Measurements from ENCODE around the gene TP63. TPM values are rescaled to one million over a fixed set of nuclear protein-coding genes. Genes with fewer than 3 reads are reported as not detected.

Gene TP63
- polyA plus RNA-seq, 6 donors from 2014 or later = 0.10 to 0.71 (median 0.21) TPM; not detected in 3

DNA sequence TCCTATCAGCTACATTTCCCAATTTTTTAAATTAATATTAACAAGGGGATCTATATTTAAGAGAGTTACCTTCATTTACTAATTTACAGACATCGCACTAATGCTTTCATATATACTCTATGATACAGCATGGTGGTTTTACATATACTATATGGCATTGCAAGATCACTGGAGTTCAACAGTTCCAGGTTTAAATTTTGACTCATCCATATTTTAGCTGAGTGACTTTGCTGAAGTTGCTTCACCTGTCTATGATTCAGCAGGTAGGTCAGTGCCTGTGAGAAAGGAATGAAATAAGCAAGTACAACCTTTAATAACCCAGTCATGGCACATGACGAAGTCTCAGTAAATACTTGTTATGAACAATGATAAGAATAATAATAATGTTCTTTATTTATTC is 278.4 kb downstream of the TP63 start:
- DNase-seq = no peak
- Mint-ChIP-seq H3K27me3 (peaks cover 0 to 6% (median 0%) of the 10 kb centered on the region in 3 donors), H3K4me1 (no peaks in the 10 kb centered on the region), H3K27ac (no peak overlapping the region), H3K4me3 (no peak overlapping the region), H3K9me3 (peaks cover 0 to 9% (median 0%) of the 10 kb centered on the region in 7 donors), H3K36me3 (peaks cover 0 to 4% of the 10 kb centered on the region in 2 donors)
- no peak for ATAC-seq (ENCODE audit: low read depth in 2 of 2)

DNA sequence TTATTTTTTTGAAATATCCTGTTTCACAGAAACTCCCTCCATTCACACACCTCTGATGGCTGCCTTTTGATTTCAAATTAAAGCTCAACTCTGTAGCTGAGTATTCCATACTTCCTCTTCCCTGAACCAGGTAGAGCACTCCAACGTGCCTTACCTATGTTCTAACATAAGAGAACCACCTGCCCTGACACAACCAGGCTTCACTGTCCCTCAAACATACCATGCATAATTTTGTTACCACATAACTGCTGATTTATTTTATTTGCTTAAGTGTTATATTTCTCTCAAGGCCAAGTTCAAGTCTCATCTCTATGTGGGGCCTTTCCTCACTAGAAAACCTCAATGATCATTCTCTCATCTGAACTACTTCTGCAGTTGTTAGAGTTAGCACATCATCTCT is 279.8 kb downstream of the TP63 start:
- Mint-ChIP-seq H3K9me3 (peaks cover 0 to 9% (median 0%) of the 10 kb centered on the region in 7 donors), H3K27ac (no peak overlapping the region), H3K4me1 (no peaks in the 10 kb centered on the region), H3K36me3 (peaks cover 0 to 4% of the 10 kb centered on the region in 2 donors), H3K4me3 (no peak overlapping the region), H3K27me3 (peaks cover 0 to 10% (median 0%) of the 10 kb centered on the region in 3 donors)
- no peak for DNase-seq
- no peak for ATAC-seq (ENCODE audit: low read depth in 2 of 2)

DNA sequence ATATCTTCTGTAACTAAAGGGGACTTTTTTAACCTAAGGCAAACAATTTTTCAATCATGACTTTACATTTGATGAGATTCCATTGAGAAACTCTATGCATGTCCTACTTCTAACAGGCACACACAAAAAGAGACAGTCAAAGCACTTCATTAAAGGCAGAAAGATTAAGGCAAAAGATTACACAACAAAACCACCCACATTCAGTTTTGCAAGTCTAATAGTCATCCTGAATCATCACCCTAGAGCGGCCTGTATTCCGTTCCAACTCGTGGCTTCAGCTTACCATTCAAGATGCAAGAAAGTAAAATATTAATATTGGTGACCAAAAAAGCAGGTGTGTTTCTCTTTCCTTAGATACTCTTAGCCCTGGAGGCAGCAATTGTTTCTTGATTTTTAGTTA is 283.6 kb downstream of the TP63 start:
- Mint-ChIP-seq H3K27me3 (peaks cover 0 to 10% (median 0%) of the 10 kb centered on the region in 3 donors), H3K36me3 (no peaks in the 10 kb centered on the region), H3K9me3 (no peaks in the 10 kb centered on the region), H3K4me3 (no peak overlapping the region), H3K27ac (no peak overlapping the region), H3K4me1 (no peaks in the 10 kb centered on the region)
- ATAC-seq (ENCODE audit: low read depth in 2 of 2) (no peak), DNase-seq (no peak)

DNA sequence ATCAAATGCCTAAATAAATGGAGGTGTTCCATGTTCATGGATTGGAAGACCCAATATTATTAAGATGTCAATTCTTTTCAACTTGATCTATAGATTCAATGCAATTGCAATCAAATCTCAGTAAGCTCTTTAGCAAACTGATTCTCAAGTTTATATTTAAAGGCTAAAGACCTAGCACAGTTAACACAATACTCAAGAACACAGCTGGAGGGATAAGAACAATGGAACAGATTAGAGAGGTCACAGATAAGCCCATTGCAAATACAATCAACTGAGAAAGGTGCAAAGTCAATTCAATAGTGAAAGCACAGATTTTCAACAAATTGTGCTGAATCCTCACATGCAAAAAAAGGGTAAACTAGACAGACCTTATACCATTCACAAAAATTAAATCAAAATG is 290.6 kb downstream of the TP63 start:
- DNase-seq (no peak), ATAC-seq (ENCODE audit: low read depth in 2 of 2) (no peak)
- Mint-ChIP-seq H3K27me3 (no peaks in the 10 kb centered on the region), H3K27ac (no peak overlapping the region), H3K4me3 (no peak overlapping the region), H3K4me1 (no peaks in the 10 kb centered on the region), H3K36me3 (no peaks in the 10 kb centered on the region), H3K9me3 (peaks cover 0 to 8% (median 0%) of the 10 kb centered on the region in 7 donors)

DNA sequence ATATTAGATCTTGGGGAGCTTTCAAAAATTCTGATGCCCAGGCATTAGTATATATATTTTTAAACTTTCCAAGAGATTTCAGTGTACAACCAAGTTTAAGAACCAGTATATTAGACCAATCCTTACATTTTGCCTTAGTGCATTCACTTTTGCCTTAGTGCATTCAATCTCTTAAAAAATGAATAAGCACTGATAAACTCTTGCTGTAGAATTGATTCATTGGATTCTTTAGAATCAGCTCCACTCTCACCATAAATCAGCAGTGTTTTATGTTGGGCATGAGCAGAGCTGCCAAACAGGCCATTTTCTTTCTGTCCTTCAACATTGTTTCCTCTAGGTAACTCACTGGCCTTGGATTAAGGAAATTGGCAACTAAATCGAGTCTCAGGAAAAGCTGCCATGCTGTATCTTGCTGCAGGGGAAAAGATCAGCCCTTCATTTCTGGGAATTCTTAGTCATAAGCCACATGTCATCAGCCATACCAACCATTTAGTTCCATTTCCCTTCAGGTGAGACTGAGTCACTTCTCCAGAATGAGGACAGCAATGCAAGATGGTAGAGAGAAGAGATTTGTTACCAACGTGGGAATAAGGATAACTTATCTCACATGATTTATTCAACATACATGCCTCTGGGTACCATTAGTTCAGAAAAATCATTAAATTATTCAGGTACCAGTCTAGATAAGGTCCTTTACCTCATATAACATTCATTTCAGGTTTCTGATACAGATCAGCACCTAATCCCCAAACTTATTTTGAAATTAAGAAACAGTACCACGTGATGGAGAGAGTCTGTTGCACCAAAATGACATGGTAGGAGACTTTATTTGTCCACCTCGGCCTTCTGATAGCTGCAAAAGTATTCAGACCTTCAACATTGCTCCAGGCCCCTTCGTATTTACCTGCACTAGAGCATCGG is 297.0 kb downstream of the TP63 start:
- peaks cover 0 to 2% (median 0%) of the 10 kb centered on the region in 7 donors for H3K9me3 Mint-ChIP-seq
- no peak overlapping the region for H3K27ac Mint-ChIP-seq
- DNase-seq (no peak), ATAC-seq (ENCODE audit: low read depth in 2 of 2) (no peak)
- H3K4me3 Mint-ChIP-seq = no peak overlapping the region
- no peaks in the 10 kb centered on the region for H3K27me3 Mint-ChIP-seq
- H3K4me1 Mint-ChIP-seq = no peaks in the 10 kb centered on the region
- H3K36me3 Mint-ChIP-seq = no peaks in the 10 kb centered on the region

DNA sequence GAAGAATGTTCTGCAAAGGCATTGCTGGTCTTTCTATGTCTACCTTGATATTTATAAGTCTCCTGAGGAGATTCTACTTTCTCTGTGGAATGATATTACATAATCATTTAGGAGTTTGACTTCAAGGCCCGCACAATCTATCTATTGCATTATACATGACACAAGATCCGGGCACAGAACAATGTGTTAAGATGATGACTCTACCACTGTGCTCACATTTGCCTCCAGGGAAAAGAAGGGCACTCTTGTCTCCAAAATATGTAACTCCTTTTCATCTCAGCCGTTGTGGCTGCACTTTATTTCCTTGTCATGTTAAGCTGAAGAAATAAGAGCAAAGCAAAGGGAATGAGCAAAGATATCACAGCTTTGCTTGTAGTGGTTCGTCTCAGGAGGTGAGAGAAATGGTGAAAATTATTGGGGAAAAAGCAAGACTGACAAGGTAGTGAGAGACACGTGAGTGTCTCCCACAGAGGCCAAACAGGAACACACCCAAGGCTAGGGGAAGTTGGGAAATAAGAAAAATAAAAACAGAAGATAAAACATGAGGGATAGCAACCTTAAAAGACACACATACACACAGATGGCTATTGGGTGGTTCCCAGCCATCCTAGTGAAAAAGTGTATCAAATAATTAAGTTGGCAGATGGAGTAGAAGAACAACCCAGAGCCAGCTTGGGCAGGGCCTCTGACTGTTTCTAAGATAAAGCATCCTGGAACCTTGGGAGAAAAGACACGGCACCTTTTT is 305.2 kb downstream of the TP63 start:
- DNase-seq = no peak
- H3K36me3 Mint-ChIP-seq = no peaks in the 10 kb centered on the region
- no peaks in the 10 kb centered on the region for H3K4me1 Mint-ChIP-seq
- no peak overlapping the region for H3K4me3 Mint-ChIP-seq
- no peaks in the 10 kb centered on the region for H3K27me3 Mint-ChIP-seq
- H3K9me3 Mint-ChIP-seq = peaks cover 0 to 5% (median 0%) of the 10 kb centered on the region in 7 donors
- no peak overlapping the region for H3K27ac Mint-ChIP-seq
- ATAC-seq (ENCODE audit: low read depth in 2 of 2) = no peak

DNA sequence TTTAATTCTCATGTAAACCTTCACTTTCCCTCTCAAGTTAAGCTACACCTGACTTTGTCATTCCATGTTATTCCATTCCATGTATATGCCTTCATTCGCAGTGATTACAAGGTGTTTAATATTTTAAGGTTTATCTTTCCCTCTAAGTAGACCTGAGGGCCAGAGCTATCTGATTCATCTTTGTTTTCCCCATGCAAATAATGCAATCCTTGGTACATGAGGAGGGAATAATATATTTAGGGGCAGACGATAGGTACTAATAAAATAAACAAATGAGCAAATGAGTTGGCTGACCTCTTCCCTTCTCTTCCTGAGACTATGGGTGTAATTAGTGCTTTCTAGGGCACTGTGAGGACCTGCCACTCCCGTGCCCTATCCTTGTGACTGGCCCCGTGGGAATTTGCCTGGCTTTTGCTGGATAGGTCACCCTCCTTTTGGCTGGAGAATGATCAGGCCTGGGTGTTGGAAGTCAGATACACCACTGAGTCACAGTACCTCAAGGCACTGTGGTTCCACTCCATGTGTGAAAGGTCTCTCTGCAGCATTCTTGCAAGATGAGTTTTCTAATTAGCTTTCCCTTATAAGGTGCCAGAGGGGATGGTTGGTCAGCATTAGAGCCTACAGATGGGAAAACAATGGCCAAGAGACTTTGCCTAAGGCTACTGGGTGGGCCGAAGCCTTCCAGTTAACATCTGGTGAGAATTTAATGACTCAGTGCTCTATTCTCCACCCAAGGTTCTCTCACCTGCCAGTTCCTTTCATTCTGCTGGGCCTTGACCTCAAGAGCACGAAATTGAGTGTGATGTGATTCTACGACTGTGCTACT is 306.3 kb downstream of the TP63 start:
- H3K9me3 Mint-ChIP-seq = peaks cover 0 to 5% (median 0%) of the 10 kb centered on the region in 7 donors
- no peaks in the 10 kb centered on the region for H3K4me1 Mint-ChIP-seq
- H3K4me3 Mint-ChIP-seq = no peak overlapping the region
- no peak for ATAC-seq (ENCODE audit: low read depth in 2 of 2)
- no peaks in the 10 kb centered on the region for H3K27me3 Mint-ChIP-seq
- H3K27ac Mint-ChIP-seq = peak overlapping the region in 1 of 6 donors; percentile 7
- H3K36me3 Mint-ChIP-seq = no peaks in the 10 kb centered on the region
- DNase-seq = no peak

DNA sequence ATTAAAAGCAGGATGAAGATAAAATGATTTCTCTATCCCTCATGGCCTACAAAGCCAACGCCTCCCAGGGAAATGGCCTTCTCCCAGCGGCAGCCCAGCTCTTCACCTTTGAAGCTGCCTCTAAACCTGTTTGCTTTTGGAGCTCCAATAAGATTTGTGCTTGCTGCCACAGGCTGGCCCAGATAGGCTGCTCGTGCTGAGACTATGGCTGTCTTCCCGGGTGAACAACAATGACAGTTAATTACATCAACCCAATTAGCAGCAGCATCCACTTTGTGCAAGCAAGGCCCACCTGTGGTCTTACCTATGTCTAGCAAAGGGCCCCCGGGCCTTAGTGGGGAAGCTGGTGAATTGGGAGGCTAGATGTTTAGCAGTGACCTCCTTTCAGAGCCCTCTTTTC is 309.9 kb downstream of the TP63 start:
- ATAC-seq (ENCODE audit: low read depth in 2 of 2) (no peak), DNase-seq (no peak)
- peaks cover 0 to 2% (median 0%) of the 10 kb centered on the region in 7 donors for H3K9me3 Mint-ChIP-seq
- H3K36me3 Mint-ChIP-seq = no peaks in the 10 kb centered on the region
- H3K27ac Mint-ChIP-seq = peak overlapping the region in 1 of 6 donors; percentile 21
- H3K4me3 Mint-ChIP-seq = no peak overlapping the region
- H3K27me3 Mint-ChIP-seq = no peaks in the 10 kb centered on the region
- no peaks in the 10 kb centered on the region for H3K4me1 Mint-ChIP-seq

DNA sequence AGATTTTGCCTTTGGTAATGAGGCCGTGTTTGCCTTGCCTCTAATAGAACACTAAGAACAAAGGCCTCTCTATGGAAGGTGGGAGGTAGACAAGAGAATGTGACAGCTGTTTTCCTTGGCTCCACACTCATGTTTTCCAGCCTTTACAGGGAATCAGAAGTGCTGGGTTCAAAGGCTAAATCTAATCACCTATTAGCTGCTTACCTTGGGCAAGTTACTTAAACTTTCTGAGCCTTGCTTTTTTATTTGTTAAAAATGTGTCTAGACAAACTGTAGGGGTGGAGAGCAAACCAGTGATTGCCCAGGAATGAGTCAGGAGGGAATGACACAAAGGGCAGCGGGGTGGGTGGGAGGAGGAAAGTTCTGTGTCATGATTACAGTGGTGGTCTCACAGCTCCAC is 310.5 kb downstream of the TP63 start:
- Mint-ChIP-seq H3K4me1 (no peaks in the 10 kb centered on the region), H3K4me3 (no peak overlapping the region), H3K9me3 (peaks cover 0 to 2% (median 0%) of the 10 kb centered on the region in 7 donors), H3K27me3 (peaks cover 0 to 5% (median 0%) of the 10 kb centered on the region in 3 donors), H3K27ac (no peak overlapping the region), H3K36me3 (no peaks in the 10 kb centered on the region)
- ATAC-seq (ENCODE audit: low read depth in 2 of 2) (no peak), DNase-seq (no peak)

DNA sequence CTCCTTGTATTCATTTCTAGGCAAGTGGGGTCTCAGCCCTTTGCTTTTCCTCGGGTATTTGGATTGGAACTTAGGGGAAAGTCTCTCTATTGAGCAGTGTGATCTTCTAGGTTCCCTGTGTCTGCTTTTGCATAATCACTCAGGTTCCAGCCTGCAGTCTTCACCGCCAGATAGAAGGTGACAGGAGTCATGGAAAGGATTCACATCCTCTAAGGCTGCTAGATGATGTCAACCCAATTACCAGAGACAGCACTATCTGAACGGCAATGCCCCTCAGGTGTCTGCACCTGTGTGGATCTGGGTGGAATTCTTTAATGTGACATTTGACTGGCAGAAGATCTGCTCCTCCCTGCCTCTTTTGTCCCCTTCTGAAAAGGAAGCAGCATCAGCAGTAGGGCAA is 311.8 kb downstream of the TP63 start:
- ATAC-seq (ENCODE audit: low read depth in 2 of 2) (no peak), DNase-seq (no peak)
- Mint-ChIP-seq H3K27ac (no peak overlapping the region), H3K4me3 (no peak overlapping the region), H3K36me3 (no peaks in the 10 kb centered on the region), H3K4me1 (no peaks in the 10 kb centered on the region), H3K27me3 (peaks cover 0 to 5% (median 0%) of the 10 kb centered on the region in 3 donors), H3K9me3 (peaks cover 0 to 2% (median 0%) of the 10 kb centered on the region in 7 donors)

DNA sequence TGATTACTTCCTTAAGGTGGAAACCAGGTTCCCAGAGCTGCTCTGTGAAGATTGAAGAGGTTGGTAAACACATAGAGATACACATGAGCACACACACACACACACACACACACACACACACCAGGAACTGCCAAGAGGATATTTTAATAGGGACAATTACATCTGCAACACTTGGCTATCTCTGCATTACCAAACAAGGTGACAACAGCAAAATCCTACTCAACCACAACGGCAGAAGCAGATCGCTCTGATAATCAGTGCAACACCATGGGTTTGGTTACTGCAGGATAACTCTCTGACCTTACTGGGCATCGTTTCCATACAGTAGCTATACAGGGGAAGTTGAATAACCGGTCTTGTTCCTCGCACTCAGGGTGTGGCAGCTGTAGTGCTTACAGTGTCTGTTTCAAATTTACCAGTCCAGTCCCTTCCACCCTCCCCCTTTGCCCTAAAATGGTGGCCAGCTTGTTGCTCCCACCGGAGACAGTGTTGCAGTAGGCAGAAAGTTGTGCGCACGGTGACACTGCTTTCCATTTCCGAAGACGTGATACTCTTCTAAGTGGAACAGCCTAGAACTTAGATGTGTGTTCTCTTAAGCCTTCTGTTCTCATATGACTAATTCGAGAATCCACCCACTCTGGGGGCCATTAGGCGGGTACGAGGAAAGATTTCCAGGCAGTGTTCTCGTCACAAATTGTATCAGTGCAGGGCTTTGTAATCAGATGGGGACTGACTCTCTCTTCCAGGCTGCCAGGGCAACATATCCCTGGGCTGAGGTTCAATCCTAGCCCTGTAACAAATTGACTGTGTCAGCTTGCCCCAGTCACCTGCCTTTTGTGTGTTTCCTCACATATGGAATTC is 313.3 kb downstream of the TP63 start:
- H3K4me1 Mint-ChIP-seq = no peaks in the 10 kb centered on the region
- no peak for ATAC-seq (ENCODE audit: low read depth in 2 of 2)
- peak overlapping the region in 1 of 6 donors; percentile 29 for H3K27ac Mint-ChIP-seq
- H3K9me3 Mint-ChIP-seq = peaks cover 0 to 2% (median 0%) of the 10 kb centered on the region in 7 donors
- H3K4me3 Mint-ChIP-seq = no peak overlapping the region
- H3K36me3 Mint-ChIP-seq = no peaks in the 10 kb centered on the region
- DNase-seq = no peak
- peaks cover 0 to 5% (median 0%) of the 10 kb centered on the region in 3 donors for H3K27me3 Mint-ChIP-seq

DNA sequence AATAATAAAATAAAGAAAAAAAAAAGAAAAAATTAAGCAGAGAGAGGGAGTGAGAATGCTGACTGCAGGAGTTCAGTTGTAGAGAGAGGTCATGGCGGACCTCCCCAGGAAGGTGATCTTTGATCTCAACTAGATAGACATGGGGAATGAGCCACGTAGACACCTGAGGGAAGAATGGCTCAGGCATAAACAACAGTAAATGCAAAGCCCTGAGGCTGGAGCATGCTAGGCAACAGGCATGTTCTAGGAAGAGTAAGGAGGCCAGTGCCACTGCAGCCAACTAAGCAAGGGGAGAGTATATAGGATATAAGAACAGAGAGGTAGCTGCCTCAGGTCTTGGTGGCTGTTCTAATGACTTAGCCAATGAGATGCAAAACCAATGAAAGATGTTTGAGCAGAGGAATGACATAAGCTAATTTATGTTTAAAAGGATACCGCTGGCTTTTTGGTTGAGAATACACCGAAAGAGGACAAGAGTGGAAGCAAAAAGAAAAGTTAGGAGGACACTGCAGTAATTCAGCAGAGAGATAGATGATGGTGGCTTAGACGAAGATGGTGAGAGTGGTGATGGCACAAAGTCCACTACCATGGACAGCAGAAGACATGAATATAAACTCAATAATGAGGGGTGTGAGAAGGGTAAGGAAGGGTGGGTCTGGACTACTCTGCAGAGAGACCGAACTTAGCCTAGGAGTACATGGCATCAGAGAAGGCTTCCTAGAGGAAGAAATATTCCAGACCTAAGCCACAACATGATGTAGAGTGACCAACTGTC is 314.9 kb downstream of the TP63 start:
- Mint-ChIP-seq H3K36me3 (no peaks in the 10 kb centered on the region), H3K27me3 (peaks cover 0 to 5% (median 0%) of the 10 kb centered on the region in 3 donors), H3K27ac (no peak overlapping the region), H3K4me3 (peak overlapping the region in 2 of 8 donors; percentile 17 to 37), H3K4me1 (no peaks in the 10 kb centered on the region), H3K9me3 (peaks cover 0 to under 1% (median 0%) of the 10 kb centered on the region in 7 donors)
- no peak for DNase-seq
- no peak for ATAC-seq (ENCODE audit: low read depth in 2 of 2)
